A673 (cell line): Measurements from ENCODE around the gene STARD5. TPM values are rescaled to one million over a fixed set of nuclear protein-coding genes. Genes with fewer than 3 reads are reported as not detected.
A peak's percentile ranks its signal among the peaks of the same experiment; 100 is the strongest.

Source experiments
- BruUV-seq: library from RNA; stranded (reverse); fragments of 400-500 nt; replicated peaks from 2 replicates; lab custom pipeline; 2021; lab: Mats Ljungman, UMichigan
- CTCF ChIA-PET: fragments of 300-600 bp; sonication (Branson Sonifier 250); formaldehyde crosslinking; loops from one replicate; lab custom pipeline; 2022; ENCODE audit warnings: antibody characterized with exemption; lab: Charles Lee
- POLR2A ChIA-PET: fragments of 300-600 bp; sonication (Branson Sonifier 250); formaldehyde crosslinking; loops from one replicate; lab custom pipeline; 2022; ENCODE audit warnings: antibody characterized with exemption; ENCODE audit not compliant: low non-redundant PET; lab: Charles Lee
- DNase-seq: peaks from one replicate; pipeline ENCODE4 v3.0.0-alpha.2; 2015; ENCODE audit warnings: low spot score
- H3K27ac ChIP-seq: fragments of 200-600 bp; sonication (generic); 2 replicates; pipeline ENCODE4 v1.5.1; 2016; ENCODE audit warnings: mixed run types, low read depth, mild to moderate bottlenecking, mixed read lengths, antibody characterized with exemption, low read length; ENCODE audit not compliant: poor library complexity, severe bottlenecking
- H3K27me3 ChIP-seq: fragments of 200-600 bp; sonication (generic); replicated peaks from 2 replicates; pipeline ENCODE4 v1.6.1; 2017; ENCODE audit warnings: mixed run types, low read depth, mild to moderate bottlenecking, mixed read lengths, antibody characterized with exemption, low read length; ENCODE audit not compliant: insufficient read depth, poor library complexity
- H3K36me3 ChIP-seq: fragments of 200-600 bp; sonication (generic); 2 replicates; pipeline ENCODE4 v1.6.1; 2016; ENCODE audit warnings: mixed run types, mild to moderate bottlenecking, mixed read lengths, antibody characterized with exemption, low read length; ENCODE audit not compliant: insufficient read depth, poor library complexity, severe bottlenecking
- H3K4me1 ChIP-seq: fragments of 200-600 bp; sonication (generic); 2 replicates; pipeline ENCODE4 v1.6.1; 2017; ENCODE audit warnings: mixed run types, mild to moderate bottlenecking, mixed read lengths, antibody characterized with exemption, low read length; ENCODE audit not compliant: insufficient read depth, poor library complexity, severe bottlenecking
- H3K4me3 ChIP-seq: fragments of 200-600 bp; sonication (generic); 2 replicates; pipeline ENCODE4 v1.5.1; 2016; ENCODE audit warnings: low read depth, mixed run types, mild to moderate bottlenecking, mixed read lengths, low read length; ENCODE audit not compliant: poor library complexity, severe bottlenecking
- H3K9me3 ChIP-seq: fragments of 200-600 bp; sonication (generic); 2 replicates; pipeline ENCODE4 v1.6.1; 2016; ENCODE audit warnings: mixed run types, low read depth, mild to moderate bottlenecking, mixed read lengths, antibody characterized with exemption, low read length; ENCODE audit not compliant: poor library complexity, severe bottlenecking
- CTCF ChIP-seq: fragments of 300-800, 200-600 bp; sonication (generic); conservative IDR thresholded peaks from 2 replicates; pipeline ENCODE4 v1.5.1; 2017; ENCODE audit warnings: low read depth, mild to moderate bottlenecking, antibody characterized with exemption, low read length, moderate library complexity, mixed read lengths
- EZH2 ChIP-seq: fragments of 200-600 bp; sonication (generic); IDR thresholded peaks from 2 replicates; pipeline ENCODE4 v1.6.1; 2017; ENCODE audit warnings: borderline replicate concordance, low read depth, mild to moderate bottlenecking, mixed read lengths, antibody characterized with exemption, low read length; ENCODE audit not compliant: poor library complexity, severe bottlenecking
- intact Hi-C: fragments of 100-400 bp; cut with micrococcal nuclease; formaldehyde crosslinking; loops from one replicate; pipeline ENCODE4 v1.10.0; 2022; ENCODE audit not compliant: unreplicated experiment
- total RNA-seq: library from RNA; stranded (reverse); gene quantifications from 2 replicates; pipeline ENCODE4 v1.2.3, GENCODE V29; 2021

Gene STARD5
- total RNA-seq, 1 experiment from 2014 or later, result 0.54 TPM

- H3K4me3 ChIP-seq, result no peak overlapping the region
- H3K9me3 ChIP-seq, result no peaks in the 10 kb centered on the region
- no peaks in the 10 kb centered on the region for H3K4me1 ChIP-seq
- no peaks in the 10 kb centered on the region for H3K36me3 ChIP-seq
- BruUV-seq, result no TSS peak
- ChIA-PET CTCF (interaction anchor here (1.2 kb wide), 2 partner anchors 62 to 71 kb away, joined by 3 to 4 read pairs; no protein-coding TSS in a partner anchor), POLR2A (no interaction called here)
- TF ChIP-seq CTCF (peak; percentile 45), EZH2 (no peak)
- H3K27me3 ChIP-seq, result no peaks in the 10 kb centered on the region
- H3K27ac ChIP-seq, result no peak overlapping the region
- intact Hi-C loops, result no loop called here
- DNase-seq, result peak; percentile 31
Measured at GRCh38 chr15:81336568-81336967, 12.6 kb upstream of the STARD5 start.

- intact Hi-C loops, result no loop called here
- TF ChIP-seq EZH2 (no peak), CTCF (no peak)
- no peaks in the 10 kb centered on the region for H3K9me3 ChIP-seq
- ChIA-PET POLR2A (no interaction called here), CTCF (no interaction called here)
- H3K4me1 ChIP-seq, result no peaks in the 10 kb centered on the region
- no peak overlapping the region for H3K27ac ChIP-seq
- H3K27me3 ChIP-seq, result no peaks in the 10 kb centered on the region
- DNase-seq, result no peak
- no peak overlapping the region for H3K4me3 ChIP-seq
- no TSS peak for BruUV-seq
- H3K36me3 ChIP-seq, result no peaks in the 10 kb centered on the region
Measured at GRCh38 chr15:81335631-81336030, 11.7 kb upstream of the STARD5 start.

- no peaks in the 10 kb centered on the region for H3K9me3 ChIP-seq
- no peaks in the 10 kb centered on the region for H3K4me1 ChIP-seq
- H3K27ac ChIP-seq, result no peak overlapping the region
- H3K36me3 ChIP-seq, result no peaks in the 10 kb centered on the region
- DNase-seq, result no peak
- H3K27me3 ChIP-seq, result no peaks in the 10 kb centered on the region
- TF ChIP-seq EZH2 (no peak), CTCF (no peak)
- ChIA-PET POLR2A (no interaction called here), CTCF (no interaction called here)
- intact Hi-C loops, result no loop called here
- H3K4me3 ChIP-seq, result no peak overlapping the region
- BruUV-seq, result no TSS peak
Measured at GRCh38 chr15:81334768-81335435, 11.0 kb upstream of the STARD5 start.
